HG03558 (cell line): ENCODE results near the gene LMF1.

Experiments
- ATAC-seq: cut with Tn5 transposase; IDR thresholded peaks from one replicate; pipeline ENCODE4 v1.9.1; 2021; ENCODE audit warnings: moderate number of reproducible peaks; ENCODE audit not compliant: unreplicated experiment; ENCODE audit errors: extremely low read depth

LMF1 gene

GRCh38 chr16:986411-986810 is 15.6 kb upstream of the LMF1 start:
- ATAC-seq = no peak

- ATAC-seq = no peak
Observed at GRCh38 chr16:985646-986400, 15.0 kb upstream of the LMF1 start.

DNA sequence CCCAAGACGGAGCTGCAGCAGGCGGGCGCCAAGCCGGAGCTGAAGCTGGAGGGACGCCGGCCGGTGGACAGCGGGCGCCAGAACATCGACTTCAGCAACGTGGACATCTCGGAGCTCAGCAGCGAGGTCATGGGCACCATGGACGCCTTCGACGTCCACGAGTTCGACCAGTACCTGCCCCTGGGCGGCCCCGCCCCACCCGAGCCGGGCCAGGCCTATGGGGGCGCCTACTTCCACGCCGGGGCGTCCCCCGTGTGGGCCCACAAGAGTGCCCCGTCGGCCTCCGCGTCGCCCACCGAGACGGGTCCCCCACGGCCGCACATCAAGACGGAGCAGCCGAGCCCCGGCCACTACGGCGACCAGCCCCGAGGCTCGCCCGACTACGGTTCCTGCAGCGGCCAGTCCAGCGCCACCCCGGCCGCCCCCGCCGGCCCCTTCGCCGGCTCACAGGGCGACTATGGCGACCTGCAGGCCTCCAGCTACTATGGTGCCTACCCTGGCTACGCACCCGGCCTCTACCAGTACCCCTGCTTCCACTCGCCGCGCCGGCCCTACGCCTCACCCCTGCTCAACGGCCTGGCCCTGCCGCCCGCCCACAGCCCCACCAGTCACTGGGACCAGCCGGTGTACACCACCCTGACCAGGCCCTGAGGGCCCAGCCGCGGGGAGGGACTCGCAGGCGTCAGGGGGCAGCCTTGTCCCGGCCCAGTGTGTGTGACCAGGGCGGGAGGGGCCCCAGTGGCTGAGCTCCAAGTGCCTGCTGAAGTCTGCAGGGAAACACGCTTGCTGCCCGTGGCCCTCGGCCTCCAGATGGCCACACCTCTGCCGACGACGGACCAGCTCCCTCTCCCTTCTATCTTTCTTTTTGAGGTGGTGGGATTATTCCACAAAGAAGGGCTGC is 14.2 kb upstream of the LMF1 start:
- ATAC-seq = no peak

DNA sequence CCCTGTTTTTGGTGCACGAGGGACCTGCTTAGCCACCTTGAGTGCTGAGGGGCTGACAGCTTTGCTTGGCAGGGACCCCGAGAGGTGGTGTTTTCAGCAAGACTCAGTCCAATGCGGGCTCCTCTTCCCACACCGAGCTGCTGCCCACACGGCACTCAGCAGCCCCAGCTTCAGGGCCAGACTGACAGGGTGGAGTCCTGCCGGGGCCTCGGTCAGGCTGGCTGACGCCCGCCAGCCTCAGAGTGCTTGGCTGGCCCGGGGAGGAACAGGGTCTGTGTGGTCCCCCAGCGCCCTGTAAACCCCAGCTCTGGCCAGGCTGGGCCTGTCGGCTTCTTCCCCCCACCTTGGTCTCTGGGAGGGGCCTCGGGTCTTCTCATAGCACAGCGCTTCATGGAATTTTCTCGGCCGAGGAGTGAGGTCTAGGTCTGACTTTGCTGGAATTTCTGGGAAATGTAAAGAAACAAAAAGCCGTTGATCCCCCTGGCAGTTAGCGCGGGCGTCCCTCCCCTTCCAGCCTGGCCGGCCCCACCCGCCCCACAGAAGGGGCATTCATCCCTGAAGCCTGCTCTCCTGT is 13.4 kb upstream of the LMF1 start:
- no peak for ATAC-seq

- ATAC-seq = no peak
Observed at GRCh38 chr16:983044-984030, 12.6 kb upstream of the LMF1 start.

DNA sequence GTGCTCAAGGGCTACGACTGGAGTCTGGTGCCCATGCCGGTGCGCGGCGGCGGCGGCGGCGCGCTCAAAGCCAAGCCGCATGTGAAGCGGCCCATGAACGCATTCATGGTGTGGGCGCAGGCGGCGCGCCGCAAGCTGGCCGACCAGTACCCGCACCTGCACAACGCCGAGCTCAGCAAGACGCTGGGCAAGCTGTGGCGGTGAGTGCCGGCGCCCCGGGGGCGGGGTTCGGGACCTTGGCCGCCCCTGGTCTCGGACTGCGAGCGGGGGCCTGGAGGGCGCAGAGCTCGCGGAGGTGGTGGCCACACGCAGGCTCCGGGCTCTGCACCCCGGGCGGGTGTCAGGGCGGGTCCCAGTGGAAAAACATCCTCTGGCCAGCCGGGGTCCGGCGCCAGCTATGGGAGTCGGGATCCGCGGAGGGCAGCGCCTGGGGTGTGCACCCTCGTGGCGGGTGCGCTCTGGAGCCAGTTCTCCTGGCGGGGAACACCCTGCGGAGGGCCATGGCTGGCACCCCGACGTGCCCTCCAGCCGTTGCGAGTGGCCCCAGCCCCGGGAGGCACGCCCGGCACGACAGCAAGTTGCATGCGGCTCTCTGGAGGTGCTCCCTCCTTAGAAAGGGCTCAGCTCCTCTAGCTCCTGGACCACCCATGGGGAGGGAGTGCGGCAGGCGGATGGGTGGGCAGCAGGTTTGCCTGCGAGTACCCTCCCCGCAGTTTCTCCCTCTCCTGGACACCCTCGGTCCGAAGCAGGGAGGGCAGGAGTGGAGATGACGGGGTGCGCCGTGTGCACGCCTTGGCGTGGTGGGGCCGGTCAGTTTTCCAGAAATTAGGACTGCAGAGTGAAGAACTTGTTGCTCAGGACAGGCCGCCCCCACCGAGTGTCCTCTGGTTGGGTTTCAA is 11.6 kb upstream of the LMF1 start:
- ATAC-seq = no peak

GRCh38 chr16:981695-982144 is 10.9 kb upstream of the LMF1 start, which contains the start of gene SOX8:
SOX8 (plus strand) TSS chr16:981770; CDS start chr16:981923, 153 bp downstream.
- ATAC-seq = no peak

GRCh38 chr16:980595-980854 is 9.7 kb upstream of the LMF1 start:
- no peak for ATAC-seq

DNA sequence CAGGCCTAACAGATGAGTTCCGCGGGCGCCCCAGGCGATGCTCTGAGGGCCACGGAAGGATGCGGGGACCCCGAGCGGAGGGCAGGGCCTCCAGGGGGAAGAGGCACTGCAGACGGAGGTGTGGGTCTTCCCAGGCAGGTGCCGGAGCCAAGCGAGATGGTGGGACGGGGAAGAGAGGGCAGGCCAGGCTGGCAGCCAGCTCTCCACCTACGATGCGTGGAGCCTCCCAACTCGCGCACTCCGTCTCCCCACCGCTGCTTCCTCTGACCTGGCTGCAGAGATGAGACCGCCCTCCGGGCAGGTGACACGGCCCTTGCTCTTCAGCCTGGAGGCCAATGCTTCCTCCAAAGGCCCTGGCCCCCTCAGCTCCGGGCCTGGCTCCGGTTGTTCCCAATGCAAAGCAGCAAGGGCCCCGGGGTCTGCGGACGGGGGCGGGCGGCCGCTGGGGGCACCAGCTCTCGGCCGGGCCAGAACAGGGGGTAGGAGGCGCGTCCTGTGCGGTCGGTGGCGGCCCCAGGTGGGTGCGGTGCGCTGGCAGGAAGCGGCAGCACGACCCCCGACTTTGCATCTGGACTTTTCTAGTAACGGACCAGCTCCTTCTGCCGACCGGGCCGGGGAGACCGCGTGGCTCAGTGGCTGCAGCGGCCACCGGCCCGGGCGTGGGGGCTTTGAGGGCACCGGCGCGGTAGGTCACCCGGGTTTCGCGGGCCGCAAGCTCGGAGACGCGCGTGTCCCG is 9.2 kb upstream of the LMF1 start:
- ATAC-seq = no peak

- ATAC-seq = no peak
Observed at GRCh38 chr16:979147-979546, 8.4 kb upstream of the LMF1 start.

GRCh38 chr16:978403-978802 is 7.6 kb upstream of the LMF1 start:
- no peak for ATAC-seq

DNA sequence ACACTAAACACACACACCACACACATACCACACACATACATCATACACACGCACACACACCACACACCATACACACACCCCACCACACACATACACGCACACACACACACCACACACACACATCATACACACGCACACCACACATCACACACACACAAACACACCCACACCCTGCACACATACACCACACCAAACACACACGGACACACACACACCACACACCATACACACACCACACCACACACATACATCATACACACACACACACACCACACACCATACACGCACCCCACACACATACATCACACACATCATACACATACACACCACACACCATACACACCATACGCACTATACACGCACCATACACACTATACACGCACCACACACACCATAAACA is 7.1 kb upstream of the LMF1 start:
- no peak for ATAC-seq

DNA sequence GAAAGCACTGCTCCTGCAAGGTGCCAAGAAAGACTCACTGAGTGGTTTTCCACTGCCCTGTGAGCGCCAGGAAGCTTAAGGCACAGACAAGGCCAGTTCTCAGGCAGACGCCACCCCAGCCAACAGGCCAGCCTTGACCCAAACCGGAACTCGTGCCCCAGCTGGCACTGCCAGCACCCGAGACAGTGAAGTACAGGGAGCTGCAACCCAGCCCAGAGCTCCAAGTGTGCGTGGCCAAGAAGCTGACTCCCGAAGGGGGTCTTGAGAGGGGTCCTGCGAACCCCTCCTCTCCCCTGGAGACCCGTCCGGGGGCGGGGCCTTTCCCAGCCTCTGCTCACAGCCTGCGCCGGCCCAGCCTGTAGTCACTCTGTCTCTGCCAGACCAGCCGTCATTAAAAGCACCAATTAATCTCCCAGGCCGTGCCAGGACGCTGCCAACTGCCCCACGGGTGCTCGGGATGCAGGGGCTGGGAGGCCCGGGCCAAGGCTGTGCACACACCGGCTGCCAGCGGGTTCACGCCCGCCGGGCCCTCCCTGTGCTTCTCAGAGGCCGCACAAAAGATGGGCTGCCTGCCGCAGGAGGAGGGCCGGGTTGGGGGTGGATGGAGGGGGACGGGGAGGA is 6.4 kb upstream of the LMF1 start:
- no peak for ATAC-seq

- no peak for ATAC-seq
Observed at GRCh38 chr16:976389-976931, 5.7 kb upstream of the LMF1 start.

DNA sequence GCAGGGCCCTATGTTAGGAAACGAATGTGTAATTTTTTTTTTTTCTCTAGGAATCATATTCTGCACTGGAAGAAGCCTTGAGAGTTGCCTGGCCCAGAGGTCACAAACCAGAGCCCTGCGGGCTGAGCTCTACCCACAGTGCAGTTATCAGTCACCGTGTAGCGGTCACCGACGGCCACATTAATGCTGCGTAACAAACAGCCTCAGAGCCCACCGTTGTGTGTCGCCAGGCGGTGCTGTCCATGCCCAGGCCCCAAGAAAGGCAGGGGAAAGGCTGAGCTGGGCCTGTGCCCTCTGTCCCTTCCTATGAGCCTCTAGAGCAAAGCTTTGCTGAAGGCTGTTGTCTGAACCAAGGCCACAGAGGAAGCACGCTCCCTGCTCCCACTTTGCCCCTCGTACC is 4.5 kb upstream of the LMF1 start:
- no peak for ATAC-seq

- ATAC-seq = no peak
Observed at GRCh38 chr16:974611-975261, 4.0 kb upstream of the LMF1 start.

GRCh38 chr16:974001-974601 is 3.3 kb upstream of the LMF1 start:
- ATAC-seq = no peak
